Ectodermal cell (in vitro differentiated cells): ENCODE data around the gene IRF2BPL.

ENCODE experiments used
- H3K27ac ChIP-seq: 2 replicates; pipeline ENCODE4 v1.7.0; 2013; ENCODE audit warnings: mild to moderate bottlenecking, low read depth, low read length; ENCODE audit not compliant: insufficient read depth, poor library complexity, severe bottlenecking
- H3K27me3 ChIP-seq: 2 replicates; pipeline ENCODE4 v1.7.0; 2013; ENCODE audit warnings: mild to moderate bottlenecking, low read length; ENCODE audit not compliant: insufficient read depth, control insufficient read depth, poor library complexity, severe bottlenecking
- H3K36me3 ChIP-seq: one replicate; pipeline ENCODE4 v1.7.0; 2013; ENCODE audit warnings: low read length; ENCODE audit not compliant: control insufficient read depth, insufficient read depth
- H3K4me1 ChIP-seq: one replicate; pipeline ENCODE4 v1.7.0; 2013; ENCODE audit warnings: low read length; ENCODE audit not compliant: control insufficient read depth, insufficient read depth
- H3K4me3 ChIP-seq: 2 replicates; pipeline ENCODE4 v1.7.0; 2013; ENCODE audit warnings: low read depth, low read length, control low read depth; ENCODE audit not compliant: insufficient read depth
- H3K9me3 ChIP-seq: 2 replicates; pipeline ENCODE4 v1.7.0; 2013; ENCODE audit warnings: mild to moderate bottlenecking, low read length, moderate library complexity; ENCODE audit not compliant: control insufficient read depth
- WGBS, 2 experiments: methylation state at CpG; one replicate each; pipeline ENCODE4 v1.1.7; 2013; ENCODE audit warnings: missing lambda C conversion rate in 2 of 2; 5-methylcytosine and 5-hydroxymethylcytosine counted together

Gene IRF2BPL

GRCh38 chr14:77032844-77033621 is 4.5 kb upstream of the IRF2BPL start:
- peaks cover 44% of the 10 kb centered on the region for H3K4me1 ChIP-seq
- H3K27ac ChIP-seq: peak overlapping the region; percentile 84
- H3K4me3 ChIP-seq: peak overlapping the region; percentile 45
- H3K27me3 ChIP-seq: peaks cover 12% of the 10 kb centered on the region
- WGBS, 2 experiments: 1% methylated on average over 50 of the region's 50 CpGs
- no peaks in the 10 kb centered on the region for H3K36me3 ChIP-seq
- no peaks in the 10 kb centered on the region for H3K9me3 ChIP-seq

- no peaks in the 10 kb centered on the region for H3K36me3 ChIP-seq
- H3K27ac ChIP-seq: peak overlapping the region; percentile 84
- peaks cover 40% of the 10 kb centered on the region for H3K4me1 ChIP-seq
- WGBS, 2 experiments: 41 to 43% methylated on average over 12 of the region's 12 CpGs
- H3K9me3 ChIP-seq: no peaks in the 10 kb centered on the region
- peaks cover 12% of the 10 kb centered on the region for H3K27me3 ChIP-seq
- peak overlapping the region; percentile 45 for H3K4me3 ChIP-seq
These were observed 4.0 kb upstream of the IRF2BPL start for GRCh38 chr14:77032491-77032843.

- Histone ChIP-seq H3K36me3 (no peaks in the 10 kb centered on the region), H3K27ac (no peak overlapping the region), H3K4me3 (no peak overlapping the region), H3K4me1 (peaks cover 35% of the 10 kb centered on the region), H3K9me3 (no peaks in the 10 kb centered on the region), H3K27me3 (peaks cover 12% of the 10 kb centered on the region)
- 56 to 66% methylated on average over 7 of the region's 8 CpGs for WGBS, 2 experiments
These were observed 3.4 kb upstream of the IRF2BPL start for GRCh38 chr14:77031759-77032490.

- H3K9me3 ChIP-seq: no peaks in the 10 kb centered on the region
- H3K4me1 ChIP-seq: peaks cover 61% of the 10 kb centered on the region
- H3K27ac ChIP-seq: peak overlapping the region; percentile 55
- H3K4me3 ChIP-seq: peak overlapping the region; percentile 71
- H3K27me3 ChIP-seq: peaks cover 30% of the 10 kb centered on the region
- 0 to 1% methylated on average over 81 of the region's 81 CpGs for WGBS, 2 experiments
- no peaks in the 10 kb centered on the region for H3K36me3 ChIP-seq
These were observed 747 bp downstream of the IRF2BPL start for GRCh38 chr14:77027538-77028383.

GRCh38 chr14:77026930-77027537 is 1.5 kb downstream of the IRF2BPL start:
- Histone ChIP-seq H3K4me1 (peaks cover 61% of the 10 kb centered on the region), H3K9me3 (no peaks in the 10 kb centered on the region), H3K27me3 (peaks cover 30% of the 10 kb centered on the region), H3K4me3 (peak overlapping the region; percentile 71), H3K27ac (no peak overlapping the region), H3K36me3 (no peaks in the 10 kb centered on the region)
- WGBS, 2 experiments: 1% methylated on average over 65 of the region's 65 CpGs

GRCh38 chr14:77026166-77026929 is 2.2 kb downstream of the IRF2BPL start:
- Histone ChIP-seq H3K27me3 (peaks cover 30% of the 10 kb centered on the region), H3K4me3 (peak overlapping the region; percentile 71), H3K27ac (no peak overlapping the region), H3K9me3 (no peaks in the 10 kb centered on the region), H3K4me1 (peaks cover 55% of the 10 kb centered on the region), H3K36me3 (no peaks in the 10 kb centered on the region)
- 3% methylated on average over 76 of the region's 76 CpGs for WGBS, 2 experiments

GRCh38 chr14:77025744-77026165 is 2.8 kb downstream of the IRF2BPL start:
- Histone ChIP-seq H3K4me1 (peaks cover 52% of the 10 kb centered on the region), H3K4me3 (peak overlapping the region; percentile 71), H3K9me3 (no peaks in the 10 kb centered on the region), H3K27me3 (peaks cover 30% of the 10 kb centered on the region), H3K36me3 (no peaks in the 10 kb centered on the region), H3K27ac (no peak overlapping the region)
- WGBS, 2 experiments: 1 to 2% methylated on average over 42 of the region's 42 CpGs

GRCh38 chr14:77024171-77024691 is 4.3 kb downstream of the IRF2BPL start:
- Histone ChIP-seq H3K4me3 (peak overlapping the region; percentile 16), H3K9me3 (no peaks in the 10 kb centered on the region), H3K27ac (peak overlapping the region; percentile 67), H3K4me1 (peaks cover 48% of the 10 kb centered on the region), H3K36me3 (no peaks in the 10 kb centered on the region), H3K27me3 (peaks cover 30% of the 10 kb centered on the region)
- WGBS, 2 experiments: 7 to 8% methylated on average over 16 of the region's 16 CpGs
